ENCODE results near the gene HEPHL1.
"Not testable (repeated sequence)": the region's sequence is repeated elsewhere in the genome, so short reads cannot be mapped to it uniquely, and the experiment has no call there.

Gene HEPHL1

GRCh38 chr11:94151903-94152677 is 130.9 kb downstream of the HEPHL1 start:
- DNase-seq = no peak

GRCh38 chr11:94152678-94153065 is 131.5 kb downstream of the HEPHL1 start:
- DNase-seq = no peak

GRCh38 chr11:94153320-94153719 is 132.2 kb downstream of the HEPHL1 start:
- DNase-seq = no peak

- no peak for DNase-seq
Measured at GRCh38 chr11:94154095-94154856, 133.1 kb downstream of the HEPHL1 start.

- DNase-seq = not testable (repeated sequence)
Measured at GRCh38 chr11:94157339-94157738, 136.2 kb downstream of the HEPHL1 start.

All from NCI-H524 treated with DMSO at 0.1 percent for 48 hours (cell line).